ENCODE results near the gene PRR18.

The PRR18 gene

DNA sequence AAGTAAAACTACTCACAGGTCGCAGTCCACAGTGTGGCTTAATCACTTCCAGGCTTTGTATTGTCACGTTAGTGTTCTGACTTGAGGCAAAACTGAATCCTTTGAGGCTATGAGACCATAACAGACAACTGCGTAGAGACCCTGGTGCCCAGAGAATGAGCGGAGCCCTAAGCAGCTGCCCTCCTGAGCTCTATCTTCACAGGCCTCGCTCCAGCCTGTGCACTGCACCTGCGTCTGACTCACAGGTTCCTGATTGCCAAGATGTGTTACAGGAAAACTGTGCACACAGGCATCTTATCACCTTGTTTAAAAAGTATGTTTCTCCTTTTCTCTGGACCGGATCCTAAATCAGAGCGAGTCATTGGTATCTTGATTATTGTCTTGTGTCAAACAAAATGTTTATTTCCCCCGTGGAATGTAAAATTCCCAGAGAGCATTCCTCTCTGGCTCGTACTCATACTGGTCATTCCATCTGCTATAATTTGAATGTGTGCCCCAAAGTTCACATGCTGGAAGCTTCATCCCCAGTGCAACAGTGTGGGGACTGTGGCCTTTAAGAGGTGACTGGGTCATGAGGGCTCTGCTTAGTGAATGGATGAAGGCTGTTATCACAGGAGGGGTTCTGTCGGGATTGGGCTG, 25.7 kb downstream of the PRR18 start:
- no peak for TF ChIP-seq CTCF (conservative IDR thresholded peaks at IDR 0.05; ENCODE audit: low read depth, low read length)

GRCh38 chr6:166281104-166281503, 27.1 kb downstream of the PRR18 start:
- Histone ChIP-seq H3K4me1 (ENCODE audit: low read depth, poor library complexity, severe bottlenecking) (peaks cover under 1% of the 10 kb centered on the region), H3K27ac (no peak overlapping the region), H3K36me3 (ENCODE audit: insufficient read depth) (no peaks in the 10 kb centered on the region), H3K4me3 (IDR thresholded peaks at IDR 0.05; ENCODE audit: insufficient read depth, low read depth, low read length) (no peak overlapping the region), H3K27me3 (ENCODE audit: insufficient read depth, low read depth) (no peaks in the 10 kb centered on the region), H3K4me2 (no peak overlapping the region), H2AFZ (ENCODE audit: low read depth) (no peak overlapping the region), H3K79me2 (ENCODE audit: insufficient read depth, low read depth) (no peaks in the 10 kb centered on the region), H4K20me1 (ENCODE audit: insufficient read depth) (no peaks in the 10 kb centered on the region), H3K9ac (no peak overlapping the region)
- TF ChIP-seq CTCF (conservative IDR thresholded peaks at IDR 0.05; ENCODE audit: low read depth, low read length) = no peak

More for the DNA sequence above, 25.7 kb downstream of the PRR18 start:
- Histone ChIP-seq H4K20me1 (ENCODE audit: insufficient read depth) (no peaks in the 10 kb centered on the region), H3K4me2 (no peak overlapping the region), H3K9ac (no peak overlapping the region), H3K27me3 (ENCODE audit: insufficient read depth, low read depth) (no peaks in the 10 kb centered on the region), H2AFZ (ENCODE audit: low read depth) (no peak overlapping the region), H3K4me3 (IDR thresholded peaks at IDR 0.05; ENCODE audit: insufficient read depth, low read depth, low read length) (no peak overlapping the region), H3K27ac (no peak overlapping the region), H3K4me1 (ENCODE audit: low read depth, poor library complexity, severe bottlenecking) (no peaks in the 10 kb centered on the region), H3K79me2 (ENCODE audit: insufficient read depth, low read depth) (no peaks in the 10 kb centered on the region), H3K36me3 (ENCODE audit: insufficient read depth) (no peaks in the 10 kb centered on the region)

DNA sequence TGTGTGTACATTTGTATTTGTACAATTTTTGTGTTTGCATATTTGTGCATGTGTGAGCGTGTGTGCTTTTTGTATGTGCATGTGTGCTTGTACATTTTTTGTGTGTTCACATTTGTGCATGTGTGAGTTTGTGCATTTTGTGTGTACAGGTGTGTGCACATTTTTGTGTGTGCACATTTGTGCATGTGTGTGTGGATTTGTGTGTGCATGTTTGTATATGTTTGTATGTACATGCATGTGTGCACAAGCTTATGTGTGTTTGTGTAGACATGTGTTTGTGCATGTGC, 28.9 kb downstream of the PRR18 start:
- no peaks in the 10 kb centered on the region for H3K36me3 ChIP-seq (ENCODE audit: insufficient read depth)
- no peaks in the 10 kb centered on the region for H3K79me2 ChIP-seq (ENCODE audit: insufficient read depth, low read depth)
- H4K20me1 ChIP-seq (ENCODE audit: insufficient read depth) = no peaks in the 10 kb centered on the region
- no peak overlapping the region for H3K4me3 ChIP-seq (IDR thresholded peaks at IDR 0.05; ENCODE audit: insufficient read depth, low read depth, low read length)
- no peak overlapping the region for H3K4me2 ChIP-seq
- peaks cover 6% of the 10 kb centered on the region for H3K4me1 ChIP-seq (ENCODE audit: low read depth, poor library complexity, severe bottlenecking)
- no peak overlapping the region for H3K27ac ChIP-seq
- no peak overlapping the region for H2AFZ ChIP-seq (ENCODE audit: low read depth)
- H3K9ac ChIP-seq = no peak overlapping the region
- H3K27me3 ChIP-seq (ENCODE audit: insufficient read depth, low read depth) = no peaks in the 10 kb centered on the region
- no peak for TF ChIP-seq CTCF (conservative IDR thresholded peaks at IDR 0.05; ENCODE audit: low read depth, low read length)

- H3K4me2 ChIP-seq = no peak overlapping the region
- no peak overlapping the region for H3K4me3 ChIP-seq (IDR thresholded peaks at IDR 0.05; ENCODE audit: insufficient read depth, low read depth, low read length)
- no peak for TF ChIP-seq CTCF (conservative IDR thresholded peaks at IDR 0.05; ENCODE audit: low read depth, low read length)
- H3K27me3 ChIP-seq (ENCODE audit: insufficient read depth, low read depth) = no peaks in the 10 kb centered on the region
- H3K79me2 ChIP-seq (ENCODE audit: insufficient read depth, low read depth) = no peaks in the 10 kb centered on the region
- H2AFZ ChIP-seq (ENCODE audit: low read depth) = no peak overlapping the region
- no peaks in the 10 kb centered on the region for H3K36me3 ChIP-seq (ENCODE audit: insufficient read depth)
- H3K4me1 ChIP-seq (ENCODE audit: low read depth, poor library complexity, severe bottlenecking) = peaks cover 6% of the 10 kb centered on the region
- H3K27ac ChIP-seq = no peak overlapping the region
- H4K20me1 ChIP-seq (ENCODE audit: insufficient read depth) = no peaks in the 10 kb centered on the region
- no peak overlapping the region for H3K9ac ChIP-seq
These were observed 29.4 kb downstream of the PRR18 start for GRCh38 chr6:166278579-166279392.

Data from KMS-11 (cell line).